ENCODE results near the gene TAF4.

TAF4 gene

DNA sequence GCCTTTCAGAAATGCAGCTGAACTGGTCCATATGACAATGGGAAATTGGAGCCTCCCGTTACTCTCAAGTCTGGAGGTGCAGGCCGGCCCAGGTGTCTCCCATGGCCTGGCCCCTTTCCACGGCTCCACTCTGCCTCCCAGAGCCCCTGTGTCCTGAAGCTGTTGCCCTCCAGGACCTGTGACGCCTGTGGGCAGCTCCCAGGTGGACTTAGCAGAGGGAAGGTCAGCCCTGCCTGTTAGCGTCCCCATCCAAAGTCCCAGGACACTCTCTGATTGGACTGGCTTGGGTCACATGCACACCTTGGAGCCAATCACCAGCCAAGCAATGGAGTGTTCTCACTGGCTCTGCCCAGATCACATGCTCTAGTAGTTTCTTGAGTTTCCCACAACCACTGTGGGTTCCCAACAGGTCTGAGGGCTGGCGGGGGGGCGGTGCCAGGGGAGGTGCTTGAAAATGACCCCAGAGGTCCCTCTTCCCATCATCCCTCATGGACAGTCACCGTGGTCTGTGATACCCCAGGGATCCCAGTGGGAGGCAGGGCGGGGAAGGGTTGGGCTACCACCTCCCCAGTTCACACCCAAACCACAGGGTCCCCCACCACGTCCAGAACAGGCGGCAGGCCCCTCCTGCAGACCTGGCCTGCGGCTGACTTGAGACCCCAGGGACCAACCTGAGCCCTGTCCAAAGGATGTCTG lies 135.6 kb downstream of the TAF4 start:
- no peak overlapping the region for H3K4me3 ChIP-seq (ENCODE audit: control insufficient read depth in 1 of 7, extremely low read depth in 1 of 7, insufficient read depth in 4 of 7, low read depth in 2 of 7, low read length in 6 of 7)
- POLR2A ChIA-PET, result no interaction called here
- no peak for DNase-seq
- CTCF ChIA-PET, result no interaction called here
- WGBS (ENCODE audit: insufficient coverage), result 97% methylated on average over 10 of the region's 12 CpGs
- peaks cover 0 to 10% (median 0%) of the 10 kb centered on the region in 5 experiments for H3K9me3 ChIP-seq (ENCODE audit: control extremely low read depth in 1 of 5, control insufficient read depth in 4 of 5, insufficient read depth in 2 of 5, low read depth in 1 of 5, low read length in 4 of 5)
- no peaks in the 10 kb centered on the region for H3K4me1 ChIP-seq (ENCODE audit: control extremely low read depth in 1 of 4, control insufficient read depth in 4 of 4, insufficient read depth in 4 of 4, low read length in 3 of 4)
- no peak overlapping the region for H3K27ac ChIP-seq (ENCODE audit: insufficient read depth in 1 of 2, low read depth in 1 of 2, low read length in 2 of 2, poor library complexity in 1 of 2, severe bottlenecking in 2 of 2)
- peaks cover 0 to 9% (median 0%) of the 10 kb centered on the region in 4 experiments for H3K36me3 ChIP-seq (ENCODE audit: control insufficient read depth in 4 of 4, insufficient read depth in 4 of 4, low read length in 3 of 4)
- H3K27me3 ChIP-seq (replicated peaks in 2 of 5; ENCODE audit: control insufficient read depth in 4 of 5, insufficient read depth in 5 of 5, low read length in 4 of 5), result no peaks in the 10 kb centered on the region

DNA sequence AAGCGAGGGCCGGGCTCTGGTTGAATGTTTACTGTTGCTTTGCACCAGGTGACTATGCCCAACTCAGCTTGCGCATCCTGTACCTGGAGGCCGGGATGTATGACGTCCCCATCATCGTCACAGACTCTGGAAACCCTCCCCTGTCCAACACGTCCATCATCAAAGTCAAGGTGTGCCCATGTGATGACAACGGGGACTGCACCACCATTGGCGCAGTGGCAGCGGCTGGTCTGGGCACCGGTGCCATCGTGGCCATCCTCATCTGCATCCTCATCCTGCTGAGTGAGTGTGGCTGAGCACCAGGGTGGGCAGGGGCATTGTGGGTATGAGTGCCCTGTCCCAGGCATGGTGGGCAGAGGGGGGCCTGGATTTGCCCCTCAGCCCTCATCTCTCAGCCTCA lies 136.1 kb downstream of the TAF4 start:
- Histone ChIP-seq H3K27ac (ENCODE audit: insufficient read depth in 1 of 2, low read depth in 1 of 2, low read length in 2 of 2, poor library complexity in 1 of 2, severe bottlenecking in 2 of 2) (no peak overlapping the region), H3K27me3 (replicated peaks in 2 of 5; ENCODE audit: control insufficient read depth in 4 of 5, insufficient read depth in 5 of 5, low read length in 4 of 5) (no peaks in the 10 kb centered on the region), H3K4me3 (ENCODE audit: control insufficient read depth in 1 of 7, extremely low read depth in 1 of 7, insufficient read depth in 4 of 7, low read depth in 2 of 7, low read length in 6 of 7) (no peak overlapping the region), H3K36me3 (ENCODE audit: control insufficient read depth in 4 of 4, insufficient read depth in 4 of 4, low read length in 3 of 4) (peaks cover 0 to 9% (median 0%) of the 10 kb centered on the region in 4 experiments), H3K9me3 (ENCODE audit: control extremely low read depth in 1 of 5, control insufficient read depth in 4 of 5, insufficient read depth in 2 of 5, low read depth in 1 of 5, low read length in 4 of 5) (peaks cover 0 to 10% (median 0%) of the 10 kb centered on the region in 5 experiments), H3K4me1 (ENCODE audit: control extremely low read depth in 1 of 4, control insufficient read depth in 4 of 4, insufficient read depth in 4 of 4, low read length in 3 of 4) (no peaks in the 10 kb centered on the region)
- ChIA-PET POLR2A (no interaction called here), CTCF (no interaction called here)
- no peak for DNase-seq
- 95% methylated on average over 10 of the region's 12 CpGs for WGBS (ENCODE audit: insufficient coverage)

DNA sequence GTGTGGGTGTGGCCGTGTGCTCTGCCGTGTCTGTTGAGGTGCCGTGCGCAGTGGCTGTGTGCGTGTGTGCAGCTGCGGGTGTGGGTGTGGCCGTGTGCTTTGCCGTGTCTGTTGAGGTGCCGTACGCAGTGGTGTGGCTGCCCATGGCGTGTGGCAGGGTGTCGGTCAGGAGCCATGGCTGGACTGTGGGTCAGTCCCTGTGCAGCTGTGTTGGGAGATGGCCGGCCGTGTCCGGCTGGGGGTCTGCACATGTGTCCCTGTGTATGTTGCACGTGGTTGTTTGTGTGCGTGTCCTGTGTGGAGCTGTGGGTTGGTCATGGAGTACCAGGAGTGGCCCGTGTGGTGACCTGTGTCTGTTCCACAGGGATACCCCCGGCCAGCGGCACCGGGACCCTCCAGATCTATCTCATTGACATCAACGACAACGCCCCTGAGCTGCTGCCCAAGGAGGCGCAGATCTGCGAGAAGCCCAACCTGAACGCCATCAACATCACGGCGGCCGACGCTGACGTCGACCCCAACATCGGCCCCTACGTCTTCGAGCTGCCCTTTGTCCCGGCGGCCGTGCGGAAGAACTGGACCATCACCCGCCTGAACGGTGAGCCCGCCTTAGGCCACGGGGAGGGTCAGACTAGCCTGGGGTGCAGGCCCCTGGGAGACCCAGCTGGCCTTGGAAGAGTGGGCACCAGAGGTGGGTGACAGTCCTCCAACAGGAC lies 137.7 kb downstream of the TAF4 start:
- 96% methylated on average over 37 of the region's 43 CpGs for WGBS (ENCODE audit: insufficient coverage)
- ChIA-PET CTCF (interaction anchor here (1.0 kb wide), 1 partner anchor 713 kb away, joined by 3 read pairs; no protein-coding TSS in a partner anchor), POLR2A (no interaction called here)

DNA sequence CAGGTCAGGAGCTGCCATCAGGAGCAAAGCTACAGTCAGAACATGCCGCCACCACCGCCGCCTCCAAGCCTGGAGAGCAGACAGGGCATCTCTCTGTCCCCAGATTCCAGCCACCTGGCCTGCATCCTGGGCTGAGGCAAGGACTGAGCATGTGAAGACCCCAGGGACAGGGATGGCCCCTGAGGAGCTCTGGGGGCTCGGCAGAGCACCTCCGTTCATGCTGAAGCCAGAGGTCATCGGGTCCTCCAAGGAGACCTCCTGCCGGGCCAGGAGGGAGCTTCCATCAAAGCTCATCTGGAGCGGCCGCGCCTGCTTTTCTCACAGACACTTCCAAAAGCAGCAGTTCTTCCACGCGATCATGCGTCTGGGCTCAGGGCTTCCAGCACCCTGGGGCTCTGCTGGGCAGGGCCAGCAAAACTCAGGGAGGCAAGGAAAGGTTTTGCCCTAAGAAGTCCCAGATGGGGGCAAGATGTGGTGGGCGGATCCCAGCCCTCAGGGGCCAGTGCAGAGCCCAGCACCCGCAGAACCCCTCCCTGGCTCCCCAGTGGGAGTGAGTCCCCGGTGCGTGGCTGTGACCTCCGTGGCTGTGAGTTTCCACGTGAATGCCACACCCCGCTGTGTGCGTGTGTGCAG lies 138.4 kb downstream of the TAF4 start:
- ChIA-PET CTCF (interaction anchor here (1.0 kb wide), 1 partner anchor 713 kb away, joined by 3 read pairs; no protein-coding TSS in a partner anchor), POLR2A (no interaction called here)
- Histone ChIP-seq H3K4me1 (ENCODE audit: control extremely low read depth in 1 of 4, control insufficient read depth in 4 of 4, insufficient read depth in 4 of 4, low read length in 3 of 4) (no peaks in the 10 kb centered on the region), H3K27ac (ENCODE audit: insufficient read depth in 1 of 2, low read depth in 1 of 2, low read length in 2 of 2, poor library complexity in 1 of 2, severe bottlenecking in 2 of 2) (no peak overlapping the region), H3K4me3 (ENCODE audit: control insufficient read depth in 1 of 7, extremely low read depth in 1 of 7, insufficient read depth in 4 of 7, low read depth in 2 of 7, low read length in 6 of 7) (no peak overlapping the region), H3K9me3 (ENCODE audit: control extremely low read depth in 1 of 5, control insufficient read depth in 4 of 5, insufficient read depth in 2 of 5, low read depth in 1 of 5, low read length in 4 of 5) (peaks cover 0 to 10% (median 0%) of the 10 kb centered on the region in 5 experiments), H3K27me3 (replicated peaks in 2 of 5; ENCODE audit: control insufficient read depth in 4 of 5, insufficient read depth in 5 of 5, low read length in 4 of 5) (no peaks in the 10 kb centered on the region), H3K36me3 (ENCODE audit: control insufficient read depth in 4 of 4, insufficient read depth in 4 of 4, low read length in 3 of 4) (peaks cover 0 to 10% (median 0%) of the 10 kb centered on the region in 4 experiments)
- DNase-seq, result no peak
- 98% methylated on average over 21 of the region's 21 CpGs for WGBS (ENCODE audit: insufficient coverage)

More for the DNA sequence above, 137.7 kb downstream of the TAF4 start:
- Histone ChIP-seq H3K4me1 (ENCODE audit: control extremely low read depth in 1 of 4, control insufficient read depth in 4 of 4, insufficient read depth in 4 of 4, low read length in 3 of 4) (no peaks in the 10 kb centered on the region), H3K9me3 (ENCODE audit: control extremely low read depth in 1 of 5, control insufficient read depth in 4 of 5, insufficient read depth in 2 of 5, low read depth in 1 of 5, low read length in 4 of 5) (peaks cover 0 to 10% (median 0%) of the 10 kb centered on the region in 5 experiments), H3K27ac (ENCODE audit: insufficient read depth in 1 of 2, low read depth in 1 of 2, low read length in 2 of 2, poor library complexity in 1 of 2, severe bottlenecking in 2 of 2) (no peak overlapping the region), H3K36me3 (ENCODE audit: control insufficient read depth in 4 of 4, insufficient read depth in 4 of 4, low read length in 3 of 4) (peaks cover 0 to 10% (median 0%) of the 10 kb centered on the region in 4 experiments), H3K27me3 (replicated peaks in 2 of 5; ENCODE audit: control insufficient read depth in 4 of 5, insufficient read depth in 5 of 5, low read length in 4 of 5) (no peaks in the 10 kb centered on the region), H3K4me3 (ENCODE audit: control insufficient read depth in 1 of 7, extremely low read depth in 1 of 7, insufficient read depth in 4 of 7, low read depth in 2 of 7, low read length in 6 of 7) (no peak overlapping the region)
- DNase-seq, result no peak

- ChIA-PET CTCF (interaction anchor here (1.0 kb wide), 1 partner anchor 712 kb away, joined by 3 read pairs; no protein-coding TSS in a partner anchor), POLR2A (no interaction called here)
- no peak for DNase-seq
- no peaks in the 10 kb centered on the region for H3K27me3 ChIP-seq (replicated peaks in 2 of 5; ENCODE audit: control insufficient read depth in 4 of 5, insufficient read depth in 5 of 5, low read length in 4 of 5)
- H3K4me3 ChIP-seq (ENCODE audit: control insufficient read depth in 1 of 7, extremely low read depth in 1 of 7, insufficient read depth in 4 of 7, low read depth in 2 of 7, low read length in 6 of 7), result no peak overlapping the region
- WGBS (ENCODE audit: insufficient coverage), result 98% methylated on average over 23 of the region's 23 CpGs
- H3K9me3 ChIP-seq (ENCODE audit: control extremely low read depth in 1 of 5, control insufficient read depth in 4 of 5, insufficient read depth in 2 of 5, low read depth in 1 of 5, low read length in 4 of 5), result peaks cover 0 to 10% (median 0%) of the 10 kb centered on the region in 5 experiments
- H3K4me1 ChIP-seq (ENCODE audit: control extremely low read depth in 1 of 4, control insufficient read depth in 4 of 4, insufficient read depth in 4 of 4, low read length in 3 of 4), result no peaks in the 10 kb centered on the region
- H3K36me3 ChIP-seq (ENCODE audit: control insufficient read depth in 4 of 4, insufficient read depth in 4 of 4, low read length in 3 of 4), result peaks cover 0 to 10% (median 0%) of the 10 kb centered on the region in 4 experiments
- H3K27ac ChIP-seq (ENCODE audit: insufficient read depth in 1 of 2, low read depth in 1 of 2, low read length in 2 of 2, poor library complexity in 1 of 2, severe bottlenecking in 2 of 2), result no peak overlapping the region
Observed at GRCh38 chr20:61926796-61927192, 138.9 kb downstream of the TAF4 start.

GRCh38 chr20:61926253-61926613 lies 139.4 kb downstream of the TAF4 start:
- CTCF ChIA-PET, result no interaction called here
- no peak for DNase-seq
- Histone ChIP-seq H3K27ac (ENCODE audit: insufficient read depth in 1 of 2, low read depth in 1 of 2, low read length in 2 of 2, poor library complexity in 1 of 2, severe bottlenecking in 2 of 2) (no peak overlapping the region), H3K36me3 (ENCODE audit: control insufficient read depth in 4 of 4, insufficient read depth in 4 of 4, low read length in 3 of 4) (peaks cover 0 to 10% (median 0%) of the 10 kb centered on the region in 4 experiments), H3K4me3 (ENCODE audit: control insufficient read depth in 1 of 7, extremely low read depth in 1 of 7, insufficient read depth in 4 of 7, low read depth in 2 of 7, low read length in 6 of 7) (no peak overlapping the region), H3K4me1 (ENCODE audit: control extremely low read depth in 1 of 4, control insufficient read depth in 4 of 4, insufficient read depth in 4 of 4, low read length in 3 of 4) (no peaks in the 10 kb centered on the region), H3K27me3 (replicated peaks in 2 of 5; ENCODE audit: control insufficient read depth in 4 of 5, insufficient read depth in 5 of 5, low read length in 4 of 5) (no peaks in the 10 kb centered on the region), H3K9me3 (ENCODE audit: control extremely low read depth in 1 of 5, control insufficient read depth in 4 of 5, insufficient read depth in 2 of 5, low read depth in 1 of 5, low read length in 4 of 5) (peaks cover 0 to 10% (median 0%) of the 10 kb centered on the region in 5 experiments)
- WGBS (ENCODE audit: insufficient coverage), result 94% methylated on average over 13 of the region's 14 CpGs
- POLR2A ChIA-PET, result no interaction called here

All from common myeloid progenitor, CD34-positive (primary cell).